Endothelial cell of hepatic sinusoid (primary cell): ENCODE measurements around the gene PLAC8.
"Not testable (repeated sequence)": the region's sequence is repeated elsewhere in the genome, so short reads cannot be mapped to it uniquely, and the experiment has no call there.

Experiments
- in situ Hi-C: cut with HindIII; loops from 2 replicates; pipeline ENCODE4 v1.10.0; 2017; ENCODE audit warnings: low sequenced_read_pairs

Gene PLAC8

DNA sequence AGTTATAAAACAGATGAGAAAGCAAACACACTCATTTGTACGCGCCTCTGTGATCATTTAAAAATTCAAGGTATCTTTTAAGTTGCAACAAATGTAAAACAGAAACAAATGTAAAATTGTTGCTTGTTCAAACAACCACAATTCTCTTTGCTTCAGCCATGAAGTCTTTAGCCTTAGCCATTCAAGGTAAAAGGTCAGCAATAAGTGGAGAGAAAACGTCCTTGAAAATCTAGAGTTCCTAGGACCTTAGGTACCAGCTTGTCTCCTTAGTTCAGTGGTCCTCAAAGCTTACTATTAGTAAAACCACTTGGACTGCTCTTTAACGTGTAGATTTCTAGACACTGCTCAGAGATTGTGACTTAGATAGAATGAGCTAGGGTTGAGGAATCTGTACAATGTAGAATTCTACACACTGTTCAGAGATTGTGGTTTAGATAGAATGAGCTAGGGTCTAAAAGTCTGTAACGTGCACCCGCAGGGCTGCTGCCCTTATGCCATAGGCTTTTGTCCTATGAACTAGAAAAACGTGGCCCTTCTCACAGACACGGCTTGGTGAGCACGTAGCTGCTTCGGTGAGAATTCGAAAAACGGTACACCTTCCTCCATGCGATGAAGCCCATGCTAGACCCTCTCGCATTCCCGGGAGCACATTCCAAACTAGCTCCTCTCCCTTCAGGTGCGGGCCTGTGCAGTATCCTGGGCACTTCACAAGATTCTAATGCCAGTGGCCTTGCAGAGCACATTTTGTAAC, 1.7 kb downstream of the PLAC8 start:
- in situ Hi-C loops: no loop called here

DNA sequence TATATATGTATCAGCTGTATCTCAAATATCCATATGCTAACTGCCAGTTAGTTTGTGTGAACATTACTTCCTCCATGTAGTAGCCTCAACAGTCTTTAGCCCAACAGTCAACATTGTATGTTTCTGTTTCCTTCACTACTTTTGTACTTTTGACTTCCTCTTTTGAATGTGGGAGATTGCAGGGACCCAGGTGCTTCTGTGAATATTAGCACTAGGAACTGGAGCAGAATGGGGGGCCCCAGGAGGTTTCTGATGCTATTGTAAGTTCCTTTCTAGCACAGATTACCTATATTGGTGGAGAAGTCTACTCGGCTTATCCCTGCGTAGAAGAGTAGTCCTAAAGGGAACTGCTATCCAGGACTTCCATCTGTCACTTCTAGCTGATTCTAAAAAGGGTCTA, 2.3 kb downstream of the PLAC8 start:
- in situ Hi-C loops: no loop called here

DNA sequence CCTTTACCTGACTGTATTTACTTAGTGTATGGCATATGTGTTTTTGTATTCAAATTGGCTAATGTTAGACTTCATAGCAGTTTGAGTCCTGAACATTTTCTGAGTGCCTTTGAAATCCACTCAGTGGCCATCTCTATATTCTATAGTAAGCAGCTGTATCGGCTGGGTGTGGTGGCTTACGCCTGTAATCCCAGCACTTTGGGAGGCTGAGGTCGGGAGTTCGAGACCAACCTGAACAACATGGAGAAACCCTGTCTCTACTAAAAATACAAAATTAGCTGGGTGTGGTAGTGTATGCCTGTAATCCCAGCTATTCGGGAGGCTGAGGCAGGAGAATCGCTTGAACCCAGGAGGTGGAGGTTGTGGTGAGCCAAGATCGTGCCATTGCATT, 2.8 kb downstream of the PLAC8 start:
- in situ Hi-C loops: not testable (repeated sequence)

DNA sequence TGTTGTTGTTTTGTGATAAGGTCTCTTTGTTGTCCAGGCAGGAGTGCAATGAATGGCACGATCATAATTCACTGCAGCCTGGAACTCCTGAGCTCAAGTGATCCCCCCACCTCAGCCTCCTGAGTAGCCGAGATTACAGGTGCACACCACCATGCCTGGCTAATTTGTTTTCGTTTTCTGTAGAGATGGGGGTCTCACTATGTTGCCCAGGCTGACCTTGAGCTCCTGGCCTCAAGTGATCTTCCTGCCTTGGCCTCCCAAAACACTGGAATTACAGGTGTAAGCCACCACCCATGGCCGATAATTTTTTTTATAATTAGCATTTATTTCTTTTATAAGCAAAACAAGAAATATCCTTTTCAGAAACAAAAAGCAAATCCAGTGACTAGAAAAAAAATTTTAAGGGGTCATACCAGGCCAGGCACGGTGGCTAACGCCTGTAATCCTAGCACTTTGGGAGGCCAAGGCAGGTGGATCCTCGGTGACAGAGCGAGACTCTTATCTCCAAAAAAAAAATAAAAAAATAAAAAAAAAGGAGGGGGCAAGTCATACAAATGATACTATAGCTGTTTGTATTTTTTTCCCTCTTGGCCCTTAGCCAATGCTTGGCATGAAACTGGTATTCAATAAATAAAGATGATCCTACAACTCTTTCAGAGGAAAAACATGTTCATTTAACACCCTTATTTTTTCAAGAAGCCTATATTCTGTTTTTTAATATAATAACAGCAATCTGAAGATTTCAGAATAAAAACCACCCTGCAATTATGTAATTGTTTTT, 3.4 kb downstream of the PLAC8 start:
- in situ Hi-C loops: no loop called here

DNA sequence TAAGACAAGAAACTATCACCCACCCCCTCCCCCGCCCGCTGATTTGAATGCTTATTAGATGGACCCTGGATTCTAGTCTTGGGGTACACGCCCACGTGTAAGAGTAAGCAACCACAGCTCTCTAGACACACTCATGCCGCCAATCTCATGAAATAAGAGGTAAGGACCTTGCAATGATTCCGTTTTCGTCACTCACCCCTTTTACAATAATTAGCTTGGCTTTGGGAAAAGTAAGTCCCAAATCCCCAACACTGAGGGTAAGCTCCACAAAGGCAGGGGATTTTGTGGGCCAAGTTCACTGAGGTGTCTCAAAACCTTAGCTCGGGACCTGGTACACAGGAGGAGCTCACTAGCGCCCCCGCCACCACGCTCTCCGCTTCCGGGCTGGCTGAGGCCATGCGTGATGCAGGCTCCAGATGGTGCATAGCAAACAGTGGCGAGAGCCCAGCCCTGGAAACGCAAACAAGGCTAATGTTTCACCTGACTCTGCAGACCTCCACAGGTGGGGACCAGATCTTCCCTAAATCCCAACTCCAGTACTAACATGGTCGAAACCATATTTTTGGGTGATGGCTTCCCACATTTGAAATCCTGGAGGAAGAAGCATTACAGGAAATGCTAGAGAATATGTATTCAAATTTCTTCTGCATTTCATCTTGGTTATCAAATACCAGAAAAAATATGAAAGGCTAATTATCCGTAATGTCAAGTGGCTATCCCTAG, 4.1 kb downstream of the PLAC8 start:
- in situ Hi-C loops: no loop called here

DNA sequence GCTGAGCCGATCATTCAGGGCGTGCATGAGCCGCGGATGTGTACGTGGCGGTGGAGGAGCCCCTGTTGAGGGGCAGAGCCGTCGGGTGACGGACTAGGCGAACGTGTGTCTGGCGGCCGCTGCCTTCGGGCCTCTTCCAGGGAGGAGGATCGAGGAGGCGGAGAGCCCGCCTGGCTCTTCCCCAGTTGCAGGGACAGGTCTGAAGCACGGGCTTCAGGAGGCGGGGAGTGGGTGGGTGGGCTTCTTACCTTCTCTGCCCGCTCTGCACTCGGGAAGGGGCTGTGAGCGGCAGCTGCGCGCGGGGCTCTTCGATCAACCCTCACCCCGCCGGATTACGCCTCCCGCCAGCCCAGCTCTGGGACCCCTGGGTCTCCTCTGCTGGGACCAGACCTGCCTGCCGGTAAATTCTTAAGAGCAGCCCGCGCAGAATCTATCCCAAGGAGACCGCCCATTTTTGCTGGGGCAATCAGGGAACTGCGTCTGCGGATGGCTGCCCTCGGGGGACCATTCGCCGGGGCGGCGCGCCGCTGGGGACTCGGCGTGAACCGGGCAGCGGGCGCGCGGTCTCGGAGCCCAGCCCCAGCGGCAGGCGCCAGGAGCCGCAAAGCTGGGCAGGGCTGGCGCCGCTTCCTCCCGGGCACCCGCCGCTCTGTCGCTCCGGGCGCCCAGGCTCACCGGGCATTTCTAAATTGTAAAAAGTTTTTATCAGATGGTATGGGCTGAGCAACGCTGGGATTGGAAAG, 4.9 kb downstream of the PLAC8 start:
- in situ Hi-C loops: no loop called here

DNA sequence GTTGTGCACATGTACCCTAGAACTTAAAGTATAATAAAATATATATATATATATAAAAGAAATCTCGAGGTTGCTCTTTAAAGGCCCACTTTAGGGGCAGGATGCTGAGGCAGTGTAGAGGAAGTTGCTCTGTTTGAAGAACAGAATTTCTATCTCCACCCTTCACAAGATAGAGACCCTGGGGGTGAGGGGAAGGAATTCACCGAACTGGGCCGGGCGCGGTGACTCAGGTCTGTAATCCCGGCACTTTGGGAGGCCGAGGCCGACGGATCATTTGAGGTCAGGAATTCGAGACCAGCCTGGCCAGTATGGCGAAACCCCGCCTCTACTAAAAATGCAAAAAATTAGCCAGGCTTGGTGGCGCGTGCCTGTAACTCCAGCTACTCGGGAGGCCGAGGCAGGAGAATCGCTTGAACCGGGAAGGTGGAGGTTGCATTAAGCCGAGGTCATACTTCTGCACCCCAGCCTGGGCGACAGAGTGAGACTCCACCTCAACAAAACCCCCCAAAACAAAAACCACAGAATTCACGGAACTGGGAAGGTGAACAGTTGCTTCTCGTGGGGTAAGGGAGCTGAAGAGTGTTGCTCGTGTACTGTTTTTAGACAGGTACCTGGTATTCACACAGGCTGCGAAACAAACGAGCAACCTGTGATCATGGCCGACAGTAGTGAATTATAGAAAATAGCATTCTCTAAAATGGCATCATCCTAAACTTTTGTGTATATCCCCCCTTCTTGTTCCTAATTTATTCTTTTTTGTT, 6.2 kb downstream of the PLAC8 start:
- in situ Hi-C loops: no loop called here

DNA sequence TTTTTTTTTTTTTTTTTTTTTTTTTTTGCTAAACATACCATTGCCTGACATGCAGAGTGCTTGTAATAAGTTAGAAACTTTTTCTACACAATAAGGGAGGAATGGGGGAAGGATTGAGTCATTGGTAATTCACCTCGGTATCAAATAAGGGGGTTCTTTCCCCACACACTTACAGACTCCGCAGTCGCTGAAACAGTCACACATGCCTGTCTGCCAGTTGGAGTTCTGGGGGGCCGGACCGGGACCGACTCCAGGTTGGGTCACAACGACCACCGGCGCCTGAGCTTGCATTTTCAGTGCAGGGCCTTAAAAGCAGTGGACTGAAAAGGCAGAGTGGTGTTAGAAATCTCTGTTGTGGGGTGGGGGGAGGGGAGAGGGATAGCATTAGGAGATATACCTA, 6.9 kb downstream of the PLAC8 start:
- in situ Hi-C loops: no loop called here

DNA sequence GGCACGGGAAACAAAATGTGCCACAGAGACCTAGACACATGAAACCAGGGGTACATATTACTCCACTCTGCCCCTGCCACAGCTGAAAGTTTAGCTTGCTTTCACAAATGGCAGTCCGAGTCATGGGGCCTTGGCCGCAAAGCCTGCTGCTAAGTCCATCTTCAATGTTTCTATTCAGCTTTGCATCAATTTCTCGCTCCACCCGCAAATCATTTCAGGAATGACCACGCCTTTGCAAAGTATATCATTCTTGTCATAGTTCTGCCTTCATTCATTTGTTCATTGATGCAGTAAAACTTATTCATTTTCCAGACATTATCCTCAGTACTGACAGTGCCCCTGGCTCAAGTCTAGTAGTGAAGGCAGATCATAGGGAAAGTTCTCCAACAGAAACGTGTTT, 9.5 kb downstream of the PLAC8 start:
- in situ Hi-C loops: no loop called here

DNA sequence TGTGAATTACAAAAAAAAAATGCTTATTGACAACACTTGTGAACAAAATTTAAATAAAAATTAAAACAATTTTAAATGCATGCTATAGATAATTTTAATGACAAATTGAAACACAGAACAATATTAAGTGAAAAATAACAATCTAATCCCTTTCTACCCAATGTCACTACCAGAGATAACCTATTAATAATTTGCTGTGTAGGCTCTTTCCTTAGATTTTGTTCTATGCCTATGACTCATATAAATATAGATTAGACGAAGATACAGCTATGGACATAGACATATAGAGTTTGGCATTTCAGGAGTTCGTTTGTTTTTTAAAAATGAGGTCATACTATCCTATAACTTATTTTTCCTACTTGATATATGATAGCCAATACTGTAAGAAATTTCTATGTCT, 18.1 kb downstream of the PLAC8 start:
- in situ Hi-C loops: no loop called here

DNA sequence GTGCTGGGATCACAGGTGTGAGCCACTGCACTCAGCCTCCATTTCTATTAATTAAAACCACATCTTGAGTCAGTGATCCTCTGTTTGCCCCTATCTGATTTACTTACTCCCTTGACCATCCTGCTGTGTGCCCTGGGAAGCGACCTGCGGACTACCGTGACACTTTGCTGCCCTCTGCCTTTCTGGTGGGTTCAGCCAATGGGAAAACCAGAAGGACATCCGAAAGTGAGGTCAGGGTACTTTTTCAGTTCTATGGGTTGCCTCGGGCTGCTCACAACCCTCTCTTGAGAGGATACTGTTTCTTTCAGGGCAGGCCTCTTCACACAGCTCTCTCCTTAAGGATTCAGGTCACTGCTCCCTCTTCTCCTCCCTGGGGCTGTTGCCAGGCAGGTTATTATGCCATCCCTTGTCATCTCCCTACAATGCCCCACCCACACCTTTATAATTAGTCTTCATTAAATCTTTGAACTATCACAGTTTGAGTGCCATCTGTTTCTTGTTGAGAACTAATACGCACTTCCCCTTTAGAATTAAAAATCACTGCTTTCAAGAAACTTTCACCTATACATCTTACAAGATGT, 21.4 kb downstream of the PLAC8 start:
- in situ Hi-C loops: no loop called here

DNA sequence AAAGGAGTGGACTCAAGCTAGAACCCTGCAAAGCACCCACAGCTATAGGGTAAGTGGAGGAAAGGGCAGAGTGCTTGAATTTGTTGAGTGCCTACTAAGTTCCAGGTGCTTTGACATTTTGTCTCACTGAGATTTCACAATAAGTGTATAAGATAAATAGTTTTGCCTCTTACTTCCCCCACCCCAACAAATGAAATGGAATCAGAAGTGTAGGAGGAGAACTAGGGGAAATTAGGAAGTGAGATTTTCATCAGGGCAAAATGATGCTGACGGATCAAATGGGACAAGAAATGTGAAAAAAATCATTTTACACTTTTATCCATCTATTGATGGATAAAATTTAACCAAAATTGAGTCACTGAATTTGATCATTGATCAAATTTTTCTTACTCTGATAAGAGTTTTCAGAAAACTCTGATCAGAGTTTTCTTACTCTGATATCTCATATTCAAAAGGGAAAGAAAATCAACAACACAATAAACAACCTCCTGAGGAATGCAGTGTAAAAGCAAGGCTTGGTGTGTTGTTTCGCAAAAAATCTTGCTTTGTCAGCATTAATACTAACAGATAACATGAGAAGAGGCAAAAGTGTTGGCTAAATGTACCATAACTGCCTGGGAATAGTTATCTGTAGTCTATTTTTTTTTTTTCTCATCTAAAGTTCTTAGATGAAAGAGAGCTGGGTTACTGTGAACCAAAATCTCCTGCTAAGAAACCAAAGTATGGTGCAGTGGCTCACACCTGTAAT, 24.9 kb downstream of the PLAC8 start:
- in situ Hi-C loops: no loop called here

DNA sequence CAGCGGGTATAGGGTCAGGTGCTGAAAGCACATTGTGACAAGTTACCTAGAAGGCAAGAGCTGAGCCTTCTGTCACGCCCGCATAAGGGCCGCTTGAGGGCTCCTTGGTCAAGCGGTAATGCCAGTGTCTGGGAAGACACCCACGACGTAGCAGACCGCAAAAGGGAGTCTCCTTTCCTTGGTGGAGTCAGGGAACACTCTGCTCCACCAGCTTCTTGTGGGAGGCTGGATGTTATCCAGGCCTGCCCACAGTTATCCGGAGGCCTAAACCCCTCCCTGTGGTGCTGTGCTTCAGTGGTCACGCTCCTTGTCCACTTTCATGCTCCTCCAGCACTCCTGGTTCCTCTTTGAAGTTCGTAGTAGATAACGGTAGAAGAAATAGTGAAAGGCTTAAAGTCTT, 29.6 kb downstream of the PLAC8 start:
- in situ Hi-C loops: loop anchor here (5.0 kb wide), 1 partner anchor 202 kb away; no protein-coding TSS in a partner anchor

DNA sequence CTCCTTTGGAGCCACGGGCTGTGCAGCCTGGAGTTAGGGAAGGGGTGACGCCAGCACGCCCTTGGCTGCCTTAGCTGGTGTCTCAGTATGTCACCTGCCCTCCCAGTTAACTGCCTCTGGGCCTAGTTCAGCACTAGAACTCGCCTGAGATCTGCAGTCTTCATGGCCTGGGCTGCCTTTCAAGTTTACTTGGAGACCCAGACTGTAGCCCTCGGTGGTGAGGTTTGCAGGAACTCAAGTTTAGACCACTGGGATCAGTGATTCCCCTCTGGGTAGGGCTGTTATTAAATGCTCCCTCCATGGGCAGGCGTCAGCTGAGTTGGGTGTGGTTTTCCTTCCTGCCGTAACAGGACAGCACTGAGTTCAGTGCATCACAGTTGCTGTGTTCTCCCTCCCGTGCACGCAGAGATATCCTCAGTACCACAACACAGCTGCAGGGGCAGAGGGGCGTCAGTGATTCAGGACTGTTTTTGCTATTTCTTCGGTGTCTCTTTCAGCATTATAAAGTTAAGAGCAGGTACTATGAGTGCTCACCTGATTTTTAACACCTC, 30.5 kb downstream of the PLAC8 start:
- in situ Hi-C loops: loop anchor here (5.0 kb wide), 1 partner anchor 203 kb away; no protein-coding TSS in a partner anchor

DNA sequence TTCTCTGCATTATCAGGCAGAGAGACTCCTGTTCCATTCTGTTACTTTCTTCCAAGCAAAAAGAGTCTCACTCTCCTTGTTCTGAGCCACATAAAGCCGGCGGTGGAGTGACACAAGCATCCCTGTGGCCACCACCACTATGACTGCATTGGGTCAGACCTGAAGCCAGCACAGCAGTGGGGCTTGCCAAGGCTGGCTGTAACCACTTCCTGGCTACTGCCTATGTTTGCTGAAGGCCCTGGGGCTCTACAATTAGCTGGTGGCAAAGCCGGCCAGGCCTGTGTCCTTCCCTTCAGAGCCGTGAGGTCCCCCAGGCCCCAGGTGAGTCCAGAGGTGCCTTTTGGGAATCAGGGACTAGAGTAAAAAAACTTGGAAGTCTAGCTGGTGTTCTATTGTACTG, 31.8 kb downstream of the PLAC8 start:
- in situ Hi-C loops: loop anchor here (5.0 kb wide), 1 partner anchor 205 kb away; no protein-coding TSS in a partner anchor

DNA sequence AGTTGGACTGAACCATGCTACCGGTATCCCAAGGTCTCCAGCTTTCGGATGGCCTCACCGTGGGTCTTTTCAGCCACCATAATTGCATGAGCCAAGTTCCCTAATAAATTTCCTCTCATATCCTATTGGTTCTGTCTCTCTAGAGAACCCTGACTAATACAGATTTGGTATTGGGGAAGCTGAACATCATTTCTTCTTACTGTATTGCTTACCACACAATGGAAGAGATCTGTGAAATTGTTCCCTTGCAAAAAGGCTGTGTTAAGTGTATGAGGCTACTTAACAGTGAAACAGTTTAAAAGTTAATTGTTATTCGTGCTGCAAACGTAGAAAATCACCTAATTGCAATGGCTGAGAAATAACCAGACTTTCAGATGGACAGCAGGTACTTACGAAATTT, 34.0 kb downstream of the PLAC8 start:
- in situ Hi-C loops: loop anchor here (5.0 kb wide), 1 partner anchor 207 kb away; no protein-coding TSS in a partner anchor

DNA sequence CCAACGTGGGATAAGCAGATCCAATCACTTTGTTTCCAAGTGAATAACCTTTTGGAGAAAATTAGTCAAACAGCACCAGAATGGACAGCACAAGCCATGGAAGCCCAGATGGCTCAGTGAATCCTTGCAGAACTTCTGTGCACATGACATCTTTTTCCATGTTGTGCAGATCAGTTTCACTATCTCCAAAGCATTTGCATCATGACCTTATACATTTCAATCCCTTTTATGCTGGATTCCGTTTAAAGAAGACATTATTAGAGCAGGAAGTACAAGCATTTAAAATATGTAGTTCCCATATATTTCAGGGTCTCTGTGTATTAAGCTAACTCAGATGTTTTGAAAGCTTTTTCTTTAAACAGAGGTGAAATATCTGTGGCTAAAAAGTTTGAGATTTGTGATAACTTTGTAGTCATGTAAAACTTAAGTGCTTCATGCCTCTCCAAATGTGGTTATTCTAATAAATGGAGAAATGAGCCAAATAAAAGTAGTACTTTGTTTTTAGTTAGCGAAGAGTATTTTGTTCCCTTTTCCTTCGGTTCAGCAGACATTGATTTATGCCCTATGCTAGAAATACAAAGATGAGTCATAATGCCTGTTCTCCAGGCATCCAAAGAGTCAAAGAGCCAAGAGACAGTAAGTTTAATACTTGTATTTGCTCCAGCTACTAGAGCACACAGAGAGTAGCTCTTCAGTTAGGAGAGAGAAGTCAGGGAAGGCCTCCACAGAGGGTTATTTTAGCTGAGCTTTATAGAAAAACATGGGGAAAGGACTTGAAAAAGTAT, 39.0 kb downstream of the PLAC8 start:
- in situ Hi-C loops: no loop called here

DNA sequence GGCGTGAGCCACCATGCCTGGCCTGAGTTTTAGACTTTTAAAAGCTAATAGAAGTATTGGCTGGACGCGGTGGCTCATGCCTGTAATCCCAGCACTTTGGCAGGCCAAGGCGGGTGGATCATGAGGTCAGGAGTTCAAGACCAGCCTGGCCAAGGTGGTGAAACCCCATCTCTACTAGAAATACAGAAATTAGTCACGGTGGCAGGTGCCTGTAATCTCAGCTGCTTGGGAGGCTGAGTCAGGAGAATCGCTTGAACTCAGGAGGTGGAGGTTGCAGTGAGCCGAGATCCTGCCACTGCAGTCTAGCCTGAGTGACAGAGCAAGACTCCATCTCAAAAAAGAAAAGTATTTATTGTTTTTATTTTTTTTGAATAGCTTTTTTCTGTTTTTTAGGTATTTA, 39.7 kb downstream of the PLAC8 start:
- in situ Hi-C loops: not testable (repeated sequence)
